HEK293T (cell line): Measurements from ENCODE around the gene GRAMD2B.

ENCODE experiments used
- CTBP1 ChIP-seq: fragments of 450-650 bp; IDR thresholded peaks from 2 replicates; pipeline ENCODE4 v1.6.1; 2016; ENCODE audit warnings: borderline replicate concordance
- ELF4 ChIP-seq: fragments of 450-650 bp; IDR thresholded peaks from 2 replicates; pipeline ENCODE4 v1.6.1; 2017; ENCODE audit warnings: antibody characterized with exemption
- FOXA1 ChIP-seq: fragments of 450-650 bp; IDR thresholded peaks from 2 replicates; pipeline ENCODE4 v1.6.1; 2016; ENCODE audit warnings: mild to moderate bottlenecking
- FOXK2 ChIP-seq: fragments of 450-650 bp; IDR thresholded peaks from 2 replicates; pipeline ENCODE4 v1.6.1; 2016; ENCODE audit warnings: mild to moderate bottlenecking
- HDGF ChIP-seq: fragments of 450-650 bp; IDR thresholded peaks from 2 replicates; pipeline ENCODE4 v1.6.1; 2017; ENCODE audit warnings: antibody characterized with exemption, borderline replicate concordance
- NFRKB ChIP-seq: fragments of 450-650 bp; IDR thresholded peaks from 2 replicates; pipeline ENCODE4 v1.6.1; 2016; ENCODE audit warnings: mild to moderate bottlenecking, moderate library complexity
- PKNOX1 ChIP-seq: fragments of 450-650 bp; IDR thresholded peaks from 2 replicates; pipeline ENCODE4 v1.6.1; 2016
- SP1 ChIP-seq: fragments of 450-650 bp; IDR thresholded peaks from 2 replicates; pipeline ENCODE4 v1.6.1; 2017
- TARDBP ChIP-seq: fragments of 450-650 bp; IDR thresholded peaks from 2 replicates; pipeline ENCODE4 v1.6.1; 2016

GRCh38 chr5:126499853-126500342 lies 76.7 kb downstream of the GRAMD2B start:
- TF ChIP-seq PKNOX1: no peak
- no peak for TF ChIP-seq FOXK2
- no peak for TF ChIP-seq SP1
- TF ChIP-seq CTBP1: no peak
- no peak for TF ChIP-seq HDGF
- TF ChIP-seq ELF4: no peak
- no peak for TF ChIP-seq TARDBP
- no peak for TF ChIP-seq NFRKB
- TF ChIP-seq FOXA1: no peak
